ENCODE data around the gene BAIAP2L2.

The BAIAP2L2 gene

DNA sequence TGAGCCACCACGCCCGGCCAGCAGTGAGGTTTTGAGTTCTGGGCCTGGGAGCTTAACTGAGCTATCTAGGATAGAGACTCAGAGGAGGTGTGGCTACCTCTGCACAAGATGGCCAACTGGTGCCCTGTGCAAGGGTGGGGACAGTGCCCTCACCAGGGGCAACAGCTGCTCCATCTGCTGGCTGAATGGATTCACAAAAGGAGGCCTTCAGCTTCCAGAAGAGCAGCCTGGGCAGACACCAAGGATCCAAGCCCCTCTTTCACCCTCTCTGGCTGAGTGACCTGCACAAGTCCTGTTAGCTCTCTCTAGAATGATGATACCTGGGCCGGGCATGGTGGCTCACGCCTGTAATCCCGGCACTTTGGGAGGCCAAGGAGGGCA, 33.5 kb upstream of the BAIAP2L2 start:
- Histone ChIP-seq H3K9me3 (ENCODE audit: insufficient read depth, low read depth, low read length) (no peaks in the 10 kb centered on the region), H3K4me3 (ENCODE audit: low read length, poor library complexity, severe bottlenecking) (peak overlapping the region; percentile 37), H3K27me3 (ENCODE audit: insufficient read depth, low read length, poor library complexity, severe bottlenecking) (no peaks in the 10 kb centered on the region), H3F3A (ENCODE audit: low read depth) (no peaks in the 10 kb centered on the region), H3K4me1 (ENCODE audit: insufficient read depth, low read length, poor library complexity, severe bottlenecking) (peaks cover 19% of the 10 kb centered on the region), H3K36me3 (ENCODE audit: insufficient read depth, low read length) (peaks cover 8% of the 10 kb centered on the region; the same call in 1 of the 2 replicates), H3K9me2 (replicated peaks; ENCODE audit: low read depth, low read length) (no peaks in the 10 kb centered on the region), H3K79me2 (ENCODE audit: insufficient read depth, low read length) (no peaks in the 10 kb centered on the region), H3K9ac (ENCODE audit: low read depth, low read length, poor library complexity, severe bottlenecking) (peak overlapping the region; percentile 28), H4K20me1 (ENCODE audit: insufficient read depth, low read length, poor library complexity, severe bottlenecking) (no peaks in the 10 kb centered on the region), H3K4me2 (ENCODE audit: low read depth, low read length, poor library complexity, severe bottlenecking) (peak overlapping the region; percentile 65), H2AFZ (ENCODE audit: low read length) (no peak overlapping the region)
- no peak for TF ChIP-seq EZH2phosphoT487 (IDR thresholded peaks at IDR 0.05; ENCODE audit: borderline replicate concordance)
- TF ChIP-seq, protein P1, sequence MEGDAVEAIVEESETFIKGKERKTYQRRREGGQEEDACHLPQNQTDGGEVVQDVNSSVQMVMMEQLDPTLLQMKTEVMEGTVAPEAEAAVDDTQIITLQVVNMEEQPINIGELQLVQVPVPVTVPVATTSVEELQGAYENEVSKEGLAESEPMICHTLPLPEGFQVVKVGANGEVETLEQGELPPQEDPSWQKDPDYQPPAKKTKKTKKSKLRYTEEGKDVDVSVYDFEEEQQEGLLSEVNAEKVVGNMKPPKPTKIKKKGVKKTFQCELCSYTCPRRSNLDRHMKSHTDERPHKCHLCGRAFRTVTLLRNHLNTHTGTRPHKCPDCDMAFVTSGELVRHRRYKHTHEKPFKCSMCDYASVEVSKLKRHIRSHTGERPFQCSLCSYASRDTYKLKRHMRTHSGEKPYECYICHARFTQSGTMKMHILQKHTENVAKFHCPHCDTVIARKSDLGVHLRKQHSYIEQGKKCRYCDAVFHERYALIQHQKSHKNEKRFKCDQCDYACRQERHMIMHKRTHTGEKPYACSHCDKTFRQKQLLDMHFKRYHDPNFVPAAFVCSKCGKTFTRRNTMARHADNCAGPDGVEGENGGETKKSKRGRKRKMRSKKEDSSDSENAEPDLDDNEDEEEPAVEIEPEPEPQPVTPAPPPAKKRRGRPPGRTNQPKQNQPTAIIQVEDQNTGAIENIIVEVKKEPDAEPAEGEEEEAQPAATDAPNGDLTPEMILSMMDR (conservative IDR thresholded peaks at IDR 0.05; ENCODE audit: low read length) = peak; percentile 46

DNA sequence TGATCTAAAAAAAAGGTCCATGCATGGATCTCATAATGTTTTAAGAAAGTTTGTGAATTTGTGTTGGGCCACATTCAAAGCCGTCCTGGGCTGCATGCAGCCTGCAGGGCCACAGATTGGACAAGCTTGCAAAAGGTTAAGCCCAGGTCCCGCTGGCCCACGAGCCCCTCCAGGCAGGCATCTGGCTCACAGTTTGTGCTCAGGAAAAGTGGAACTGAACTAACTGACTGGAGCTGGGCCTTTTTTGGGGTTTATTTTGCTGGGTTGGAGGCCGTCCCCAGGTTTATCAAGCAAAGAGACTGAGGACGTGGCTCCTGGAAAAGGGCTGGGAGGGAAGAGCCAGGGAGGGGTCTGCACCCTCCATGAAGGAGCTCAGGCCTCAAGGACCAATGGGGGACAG, 32.1 kb upstream of the BAIAP2L2 start:
- no peaks in the 10 kb centered on the region for H3K27me3 ChIP-seq (ENCODE audit: insufficient read depth, low read length, poor library complexity, severe bottlenecking)
- no peaks in the 10 kb centered on the region for H3K9me3 ChIP-seq (ENCODE audit: insufficient read depth, low read depth, low read length)
- H3K36me3 ChIP-seq (ENCODE audit: insufficient read depth, low read length) = peaks cover 12% of the 10 kb centered on the region; the same call in 1 of the 2 replicates
- H3K9me2 ChIP-seq (replicated peaks; ENCODE audit: low read depth, low read length) = no peaks in the 10 kb centered on the region
- peak overlapping the region; percentile 37 for H3K4me3 ChIP-seq (ENCODE audit: low read length, poor library complexity, severe bottlenecking)
- no peak overlapping the region for H2AFZ ChIP-seq (ENCODE audit: low read length)
- no peaks in the 10 kb centered on the region for H3F3A ChIP-seq (ENCODE audit: low read depth)
- TF ChIP-seq, protein P1 (conservative IDR thresholded peaks at IDR 0.05; ENCODE audit: low read length) = no peak
- TF ChIP-seq EZH2phosphoT487 (IDR thresholded peaks at IDR 0.05; ENCODE audit: borderline replicate concordance) = no peak
- H3K4me2 ChIP-seq (ENCODE audit: low read depth, low read length, poor library complexity, severe bottlenecking) = peak overlapping the region; percentile 65
- H3K4me1 ChIP-seq (ENCODE audit: insufficient read depth, low read length, poor library complexity, severe bottlenecking) = peaks cover 19% of the 10 kb centered on the region
- H3K9ac ChIP-seq (ENCODE audit: low read depth, low read length, poor library complexity, severe bottlenecking) = peak overlapping the region; percentile 26
- H3K79me2 ChIP-seq (ENCODE audit: insufficient read depth, low read length) = no peaks in the 10 kb centered on the region
- H4K20me1 ChIP-seq (ENCODE audit: insufficient read depth, low read length, poor library complexity, severe bottlenecking) = no peaks in the 10 kb centered on the region

DNA sequence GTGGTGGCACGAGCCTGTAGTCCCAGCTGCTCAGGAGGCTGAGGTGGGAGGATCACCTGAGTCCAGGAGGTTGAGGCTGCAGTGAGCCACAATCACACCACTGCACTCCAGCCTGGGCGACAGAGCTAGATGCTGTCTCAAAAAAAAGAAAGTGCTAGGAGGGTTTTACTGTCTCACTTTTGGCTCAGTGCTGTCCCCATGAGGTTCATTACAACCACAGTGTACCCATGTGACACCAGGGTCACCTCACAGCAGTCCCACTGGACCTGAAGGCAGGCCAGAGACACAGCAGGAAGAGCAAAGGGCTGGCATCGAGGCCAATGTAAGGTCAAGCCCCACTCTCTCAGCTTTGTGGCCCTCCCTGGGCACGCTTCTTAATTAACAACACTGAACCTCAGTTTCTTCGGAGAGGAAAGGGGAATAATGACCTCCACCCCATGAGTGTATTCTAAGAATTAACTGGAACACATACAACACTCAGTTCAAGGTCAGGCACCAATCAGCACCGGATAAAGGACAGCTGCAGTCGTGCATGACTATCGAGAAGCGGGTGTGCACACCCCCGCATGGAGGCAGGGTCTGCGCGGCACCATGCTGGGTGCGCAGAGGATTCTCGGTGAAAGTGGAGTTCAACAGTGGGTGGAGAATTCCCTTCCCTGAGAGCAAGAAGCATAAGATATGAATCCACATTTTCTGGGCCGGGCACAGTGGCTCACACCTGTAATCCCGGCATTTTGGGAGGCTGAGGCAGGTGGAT, 30.9 kb upstream of the BAIAP2L2 start:
- H3K4me2 ChIP-seq (ENCODE audit: low read depth, low read length, poor library complexity, severe bottlenecking) = no peak overlapping the region
- peaks cover 12% of the 10 kb centered on the region; the same call in 1 of the 2 replicates for H3K36me3 ChIP-seq (ENCODE audit: insufficient read depth, low read length)
- TF ChIP-seq, protein P1 (conservative IDR thresholded peaks at IDR 0.05; ENCODE audit: low read length) = 0 out of 2 replicates have a peak, but pooled peaks have one; percentile 19
- TF ChIP-seq EZH2phosphoT487 (IDR thresholded peaks at IDR 0.05; ENCODE audit: borderline replicate concordance) = no peak
- H4K20me1 ChIP-seq (ENCODE audit: insufficient read depth, low read length, poor library complexity, severe bottlenecking) = no peaks in the 10 kb centered on the region
- H3K79me2 ChIP-seq (ENCODE audit: insufficient read depth, low read length) = no peaks in the 10 kb centered on the region
- H3F3A ChIP-seq (ENCODE audit: low read depth) = no peaks in the 10 kb centered on the region
- H2AFZ ChIP-seq (ENCODE audit: low read length) = no peak overlapping the region
- no peaks in the 10 kb centered on the region for H3K27me3 ChIP-seq (ENCODE audit: insufficient read depth, low read length, poor library complexity, severe bottlenecking)
- H3K9me3 ChIP-seq (ENCODE audit: insufficient read depth, low read depth, low read length) = no peaks in the 10 kb centered on the region
- H3K4me3 ChIP-seq (ENCODE audit: low read length, poor library complexity, severe bottlenecking) = no peak overlapping the region
- peaks cover 19% of the 10 kb centered on the region for H3K4me1 ChIP-seq (ENCODE audit: insufficient read depth, low read length, poor library complexity, severe bottlenecking)
- H3K9ac ChIP-seq (ENCODE audit: low read depth, low read length, poor library complexity, severe bottlenecking) = no peak overlapping the region
- H3K9me2 ChIP-seq (replicated peaks; ENCODE audit: low read depth, low read length) = no peaks in the 10 kb centered on the region
